Spleen (tissue), 7 donors: Measurements from ENCODE around the gene PCSK9.

Experiments
- POLR2A ChIP-seq, 3 donors: fragments of 450-650 bp; IDR thresholded peaks; one replicate each; pipeline ENCODE4 v1.5.1; 2017; ENCODE audit warnings: antibody characterized with exemption in 3 of 3, mild to moderate bottlenecking in 1 of 3
- POLR2AphosphoS5 ChIP-seq, 3 donors: sonication (generic); formaldehyde crosslinking; IDR thresholded peaks; one replicate each; pipeline ENCODE4 v1.5.1; 2017; ENCODE audit warnings: antibody characterized with exemption in 3 of 3
- TF ChIP-seq, protein P1 (sequence below), 11 experiments: fragments of 200-600 bp in 7 of 11; fragments of 450-650 bp in 4 of 11; sonication (generic) in 4 of 11; IDR thresholded peaks in 8 of 11; conservative IDR thresholded peaks in 3 of 11; 1 replicate in 7 of 11; 2 replicates in 4 of 11; pipeline versions ENCODE4 v1.4.0 to v1.8.0; 2016 to 2021; ENCODE audit warnings: antibody characterized with exemption in 11 of 11, inconsistent platforms in 4 of 11, mild to moderate bottlenecking in 1 of 11
- donor health status: DM: no; HTN: no; CAD: no; lungs with moderate emphysema.
- donor health status: DM: no; HTN: no; CAD: no.
- donor health status: DM: no; HTN: no; CAD: no.

DNA sequence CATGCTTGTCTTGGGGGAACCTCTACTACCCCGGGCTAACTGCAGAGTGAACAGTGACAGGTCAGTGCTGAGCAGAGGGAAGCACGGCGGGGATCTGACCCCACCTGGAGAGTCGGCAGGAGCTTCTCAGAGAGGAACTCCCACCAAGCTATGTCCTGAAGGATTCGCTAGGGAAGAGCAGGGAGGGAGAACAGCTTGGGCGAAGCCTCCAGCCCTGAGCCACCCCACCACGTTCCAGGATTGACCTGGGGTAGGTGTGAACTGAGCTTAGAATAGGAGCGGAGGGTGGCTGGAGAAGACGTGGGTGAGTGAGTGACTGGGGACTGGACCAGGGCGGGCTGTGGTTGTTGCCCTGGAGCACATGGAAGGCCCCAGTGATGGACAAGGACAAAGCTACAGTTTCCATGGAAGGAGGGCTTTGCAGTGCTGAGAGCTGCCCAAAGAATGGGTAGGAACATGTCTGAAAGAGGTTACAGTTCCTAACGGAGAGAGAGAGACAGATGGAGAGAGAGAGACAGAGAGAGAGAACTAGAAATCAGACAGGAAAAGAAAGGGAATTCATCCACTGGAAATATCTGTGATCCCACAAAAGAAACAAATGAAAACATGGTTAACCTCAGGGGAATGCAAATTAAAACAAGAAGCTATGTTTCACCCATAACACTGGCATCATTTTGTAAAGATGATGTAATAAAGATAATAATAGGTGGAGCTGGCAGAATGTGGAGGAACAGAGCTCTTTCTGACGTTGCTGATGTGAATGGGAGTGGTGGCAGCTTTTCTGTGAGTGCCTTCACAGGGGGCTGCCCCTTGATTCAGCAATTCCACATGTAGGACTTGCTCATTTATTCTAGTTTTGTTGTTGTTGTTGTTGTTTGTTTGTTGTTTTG is 23.4 kb upstream of the PCSK9 start:
- TF ChIP-seq POLR2A (IDR thresholded peaks at IDR 0.05) (no peak), POLR2AphosphoS5 (IDR thresholded peaks at IDR 0.05) (no peak)
- TF ChIP-seq, protein P1, sequence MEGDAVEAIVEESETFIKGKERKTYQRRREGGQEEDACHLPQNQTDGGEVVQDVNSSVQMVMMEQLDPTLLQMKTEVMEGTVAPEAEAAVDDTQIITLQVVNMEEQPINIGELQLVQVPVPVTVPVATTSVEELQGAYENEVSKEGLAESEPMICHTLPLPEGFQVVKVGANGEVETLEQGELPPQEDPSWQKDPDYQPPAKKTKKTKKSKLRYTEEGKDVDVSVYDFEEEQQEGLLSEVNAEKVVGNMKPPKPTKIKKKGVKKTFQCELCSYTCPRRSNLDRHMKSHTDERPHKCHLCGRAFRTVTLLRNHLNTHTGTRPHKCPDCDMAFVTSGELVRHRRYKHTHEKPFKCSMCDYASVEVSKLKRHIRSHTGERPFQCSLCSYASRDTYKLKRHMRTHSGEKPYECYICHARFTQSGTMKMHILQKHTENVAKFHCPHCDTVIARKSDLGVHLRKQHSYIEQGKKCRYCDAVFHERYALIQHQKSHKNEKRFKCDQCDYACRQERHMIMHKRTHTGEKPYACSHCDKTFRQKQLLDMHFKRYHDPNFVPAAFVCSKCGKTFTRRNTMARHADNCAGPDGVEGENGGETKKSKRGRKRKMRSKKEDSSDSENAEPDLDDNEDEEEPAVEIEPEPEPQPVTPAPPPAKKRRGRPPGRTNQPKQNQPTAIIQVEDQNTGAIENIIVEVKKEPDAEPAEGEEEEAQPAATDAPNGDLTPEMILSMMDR (IDR thresholded peaks at IDR 0.05 in 8 of 11, conservative IDR thresholded peaks at IDR 0.05 in 3 of 11), result no peak
